ENCODE measurements around the gene IGHMBP2.
"Not testable (repeated sequence)": the region's sequence is repeated elsewhere in the genome, so short reads cannot be mapped to it uniquely, and the experiment has no call there.

The IGHMBP2 gene

GRCh38 chr11:68961245-68961644, 57.6 kb downstream of the IGHMBP2 start:
- DNase-seq (ENCODE audit: low spot score), result no peak

- DNase-seq (ENCODE audit: low spot score), result no peak
These were observed 59.0 kb downstream of the IGHMBP2 start for GRCh38 chr11:68962527-68963250.

- DNase-seq (ENCODE audit: low spot score), result no peak
These were observed 60.1 kb downstream of the IGHMBP2 start for GRCh38 chr11:68963779-68964178.

- no peak for DNase-seq (ENCODE audit: low spot score)
These were observed 62.5 kb downstream of the IGHMBP2 start for GRCh38 chr11:68965901-68966853.

GRCh38 chr11:68966894-68967780, 63.4 kb downstream of the IGHMBP2 start:
- DNase-seq (ENCODE audit: low spot score), result no peak

- DNase-seq (ENCODE audit: low spot score), result peak; percentile 45
These were observed 64.9 kb downstream of the IGHMBP2 start for GRCh38 chr11:68968306-68969250.

- DNase-seq (ENCODE audit: low spot score), result no peak
These were observed 65.7 kb downstream of the IGHMBP2 start for GRCh38 chr11:68969386-68969785.

GRCh38 chr11:68970921-68971636, 67.4 kb downstream of the IGHMBP2 start:
- DNase-seq (ENCODE audit: low spot score), result no peak

- no peak for DNase-seq (ENCODE audit: low spot score)
These were observed 69.5 kb downstream of the IGHMBP2 start for GRCh38 chr11:68973219-68973618.

- DNase-seq (ENCODE audit: low spot score), result not testable (repeated sequence)
These were observed 70.0 kb downstream of the IGHMBP2 start for GRCh38 chr11:68973706-68974105.

GRCh38 chr11:68974421-68975194, 70.9 kb downstream of the IGHMBP2 start:
- peak; percentile 82 for DNase-seq (ENCODE audit: low spot score)

GRCh38 chr11:68976095-68976494, 72.4 kb downstream of the IGHMBP2 start:
- DNase-seq (ENCODE audit: low spot score), result no peak

GRCh38 chr11:68976563-68976962, 72.9 kb downstream of the IGHMBP2 start:
- DNase-seq (ENCODE audit: low spot score), result no peak

GRCh38 chr11:68977781-68978625, 74.3 kb downstream of the IGHMBP2 start:
- DNase-seq (ENCODE audit: low spot score), result no peak

GRCh38 chr11:68978626-68978930, 74.9 kb downstream of the IGHMBP2 start:
- DNase-seq (ENCODE audit: low spot score), result no peak

GRCh38 chr11:68978931-68979594, 75.4 kb downstream of the IGHMBP2 start:
- no peak for DNase-seq (ENCODE audit: low spot score)

- DNase-seq (ENCODE audit: low spot score), result no peak
These were observed 76.5 kb downstream of the IGHMBP2 start for GRCh38 chr11:68979931-68980775.

Measured in HuH-7 (cell line).